Neuronal stem cell (in vitro differentiated cells): Measurements from ENCODE around the gene YBX3.
"Not testable (repeated sequence)": the region's sequence is repeated elsewhere in the genome, so short reads cannot be mapped to it uniquely, and the experiment has no call there.

Experiments used
- DNase-seq: peaks from one replicate; pipeline ENCODE4 v3.0.0-alpha.2; 2013; ENCODE audit warnings: low spot score
- H2AFZ ChIP-seq: one replicate; pipeline ENCODE4 v1.6.1; 2013; ENCODE audit warnings: mild to moderate bottlenecking, low read length, inconsistent platforms
- H2AK5ac ChIP-seq: 2 replicates; pipeline ENCODE4 v1.6.1; 2013; ENCODE audit warnings: low read depth, mild to moderate bottlenecking, inconsistent platforms, low read length, moderate library complexity, mixed read lengths
- H2BK120ac ChIP-seq: 2 replicates; pipeline ENCODE4 v1.6.1; 2013; ENCODE audit warnings: low read depth, mild to moderate bottlenecking, inconsistent platforms, low read length, moderate library complexity, mixed read lengths
- H2BK12ac ChIP-seq: one replicate; pipeline ENCODE4 v1.6.1; 2013; ENCODE audit warnings: low read length, inconsistent platforms
- H2BK15ac ChIP-seq: 2 replicates; pipeline ENCODE4 v1.6.1; 2013; ENCODE audit warnings: mild to moderate bottlenecking, low read length, inconsistent platforms, mixed read lengths
- H2BK5ac ChIP-seq: one replicate; pipeline ENCODE4 v1.6.1; 2013; ENCODE audit warnings: inconsistent platforms, mild to moderate bottlenecking, low read length, moderate library complexity
- H3K14ac ChIP-seq: one replicate; pipeline ENCODE4 v1.6.1; 2013; ENCODE audit warnings: low read length, inconsistent platforms
- H3K18ac ChIP-seq: 2 replicates; pipeline ENCODE4 v1.6.1; 2013; ENCODE audit warnings: low read length, inconsistent platforms
- H3K23ac ChIP-seq: 2 replicates; pipeline ENCODE4 v1.6.1; 2013; ENCODE audit warnings: low read depth, mild to moderate bottlenecking, mixed read lengths, low read length, inconsistent platforms; ENCODE audit not compliant: poor library complexity
- H3K27ac ChIP-seq: replicated peaks from 3 replicates; pipeline ENCODE4 v1.5.1; 2013; ENCODE audit warnings: low read length, inconsistent platforms
- H3K27me3 ChIP-seq, 3 experiments: 2 replicates each; pipeline ENCODE4 v1.6.1; 2013; ENCODE audit warnings: low read length in 3 of 3, mild to moderate bottlenecking in 2 of 3, inconsistent platforms in 1 of 3, low read depth in 1 of 3, mixed read lengths in 1 of 3, moderate library complexity in 1 of 3; ENCODE audit not compliant: control insufficient read depth in 3 of 3, insufficient read depth in 3 of 3
- H3K36me3 ChIP-seq, 2 donors: replicated peaks in 1 of 2; 2 replicates each; pipeline ENCODE4 v1.6.1; 2013; ENCODE audit warnings: low read length in 2 of 2; ENCODE audit not compliant: control insufficient read depth in 2 of 2, insufficient read depth in 2 of 2
- H3K4ac ChIP-seq: 2 replicates; pipeline ENCODE4 v1.6.1; 2013; ENCODE audit warnings: inconsistent platforms, mild to moderate bottlenecking, low read length, moderate library complexity
- H3K4me1 ChIP-seq, 2 donors: 1 replicate in 1 of 2; 2 replicates in 1 of 2; pipeline ENCODE4 v1.6.1; 2013; ENCODE audit warnings: low read length in 2 of 2, low read depth in 1 of 2; ENCODE audit not compliant: control insufficient read depth in 2 of 2, insufficient read depth in 1 of 2
- H3K4me2 ChIP-seq: one replicate; pipeline ENCODE4 v1.6.1; 2013; ENCODE audit warnings: mild to moderate bottlenecking, low read length, inconsistent platforms; ENCODE audit not compliant: insufficient read depth, poor library complexity, severe bottlenecking
- H3K4me3 ChIP-seq, 2 donors: 2 replicates each; pipeline ENCODE4 v1.5.1; 2013; ENCODE audit warnings: low read length in 2 of 2, mild to moderate bottlenecking in 2 of 2, inconsistent platforms in 1 of 2, moderate library complexity in 1 of 2
- H3K79me1 ChIP-seq: one replicate; pipeline ENCODE4 v1.6.1; 2013; ENCODE audit warnings: low read depth, mild to moderate bottlenecking, inconsistent platforms, low read length, moderate library complexity
- H3K9ac ChIP-seq: one replicate; pipeline ENCODE4 v1.6.1; 2013; ENCODE audit warnings: mild to moderate bottlenecking, low read depth, low read length, inconsistent platforms; ENCODE audit not compliant: poor library complexity
- H3K9me3 ChIP-seq, 2 donors: replicated peaks in 1 of 2; 2 replicates each; pipeline versions ENCODE3 to v1.6.1; 2013; ENCODE audit warnings: low read length in 2 of 2, mild to moderate bottlenecking in 2 of 2, inconsistent platforms in 1 of 2, low read depth in 1 of 2, mixed read lengths in 1 of 2, moderate library complexity in 1 of 2; ENCODE audit not compliant: control insufficient read depth in 2 of 2, insufficient read depth in 1 of 2
- H4K8ac ChIP-seq: one replicate; pipeline ENCODE4 v1.6.1; 2013; ENCODE audit warnings: low read depth, mild to moderate bottlenecking, inconsistent platforms, low read length, moderate library complexity
- H4K91ac ChIP-seq: one replicate; pipeline ENCODE4 v1.6.1; 2013; ENCODE audit warnings: low read length, low read depth, mild to moderate bottlenecking, inconsistent platforms; ENCODE audit not compliant: poor library complexity
- WGBS, 2 donors: extraction: QIAGEN DNeasy Blood & Tissue Kit; methylation state at CpG; one replicate each; pipeline ENCODE4 v1.1.7; 2013; ENCODE audit warnings: missing lambda C conversion rate in 2 of 2, mixed read lengths in 1 of 2; ENCODE audit not compliant: insufficient read length in 2 of 2, insufficient replicate concordance in 1 of 2; ENCODE audit errors: extremely low coverage in 2 of 2; 5-methylcytosine and 5-hydroxymethylcytosine counted together

YBX3 gene

GRCh38 chr12:10743420-10743819 lies 20.3 kb upstream of the YBX3 start:
- H2BK12ac ChIP-seq, H3K9me3 ChIP-seq, H4K8ac ChIP-seq, H3K14ac ChIP-seq, H3K18ac ChIP-seq, H3K79me1 ChIP-seq, H2BK5ac ChIP-seq, H3K27ac ChIP-seq, H2AFZ ChIP-seq, H4K91ac ChIP-seq, H3K4ac ChIP-seq, H3K4me3 ChIP-seq, H2AK5ac ChIP-seq, H2BK120ac ChIP-seq, H3K4me2 ChIP-seq, H3K23ac ChIP-seq, H3K9ac ChIP-seq, H3K36me3 ChIP-seq, H3K27me3 ChIP-seq, H2BK15ac ChIP-seq, H3K4me1 ChIP-seq, DNase-seq: not testable (repeated sequence)
- WGBS, 2 donors: no CpG with 5 or more reads among the region's 6 CpGs

- Histone ChIP-seq H3K4me1 (no peaks in the 10 kb centered on the region), H2AFZ (no peak overlapping the region), H3K18ac (no peak overlapping the region), H3K36me3 (no peaks in the 10 kb centered on the region), H2BK120ac (no peak overlapping the region), H3K4me2 (no peak overlapping the region), H3K79me1 (no peaks in the 10 kb centered on the region), H3K27ac (no peak overlapping the region), H3K4ac (no peak overlapping the region), H2BK12ac (no peak overlapping the region), H3K4me3 (no peak overlapping the region), H2BK5ac (no peak overlapping the region), H4K8ac (no peak overlapping the region), H4K91ac (no peak overlapping the region), H2BK15ac (no peak overlapping the region), H3K27me3 (peaks cover 0 to 4% (median 0%) of the 10 kb centered on the region in 3 experiments), H3K14ac (no peak overlapping the region), H3K23ac (no peak overlapping the region), H2AK5ac (no peak overlapping the region), H3K9me3 (no peaks in the 10 kb centered on the region), H3K9ac (no peak overlapping the region)
- DNase-seq: no peak
These were observed 18.7 kb upstream of the YBX3 start for GRCh38 chr12:10741845-10742244.

GRCh38 chr12:10740182-10740581 lies 17.1 kb upstream of the YBX3 start:
- no peak for DNase-seq
- Histone ChIP-seq H4K8ac (no peak overlapping the region), H2BK120ac (no peak overlapping the region), H3K4me3 (no peak overlapping the region), H2AFZ (no peak overlapping the region), H3K23ac (no peak overlapping the region), H3K36me3 (no peaks in the 10 kb centered on the region), H3K27me3 (peaks cover 0 to 8% (median 0%) of the 10 kb centered on the region in 3 experiments), H3K18ac (no peak overlapping the region), H3K4me1 (no peaks in the 10 kb centered on the region), H3K14ac (no peak overlapping the region), H2BK5ac (no peak overlapping the region), H3K4ac (no peak overlapping the region), H3K79me1 (no peaks in the 10 kb centered on the region), H3K9ac (no peak overlapping the region), H3K27ac (no peak overlapping the region), H2BK12ac (no peak overlapping the region), H2BK15ac (no peak overlapping the region), H4K91ac (no peak overlapping the region), H2AK5ac (no peak overlapping the region), H3K4me2 (no peak overlapping the region), H3K9me3 (no peaks in the 10 kb centered on the region)
- no CpG with 5 or more reads among the region's 1 CpG for WGBS, 2 donors

GRCh38 chr12:10739157-10740118 lies 16.3 kb upstream of the YBX3 start:
- WGBS, 2 donors: no CpG with 5 or more reads among the region's 8 CpGs
- no peak overlapping the region for H3K23ac ChIP-seq
- H3K4ac ChIP-seq: no peak overlapping the region
- no peak overlapping the region for H3K14ac ChIP-seq
- no peak overlapping the region for H2BK12ac ChIP-seq
- H4K8ac ChIP-seq: no peak overlapping the region
- H4K91ac ChIP-seq: no peak overlapping the region
- DNase-seq: no peak
- no peaks in the 10 kb centered on the region for H3K9me3 ChIP-seq
- no peak overlapping the region for H3K9ac ChIP-seq
- H2AK5ac ChIP-seq: no peak overlapping the region
- H3K18ac ChIP-seq: no peak overlapping the region
- no peaks in the 10 kb centered on the region for H3K4me1 ChIP-seq
- no peak overlapping the region for H3K27ac ChIP-seq
- H2BK15ac ChIP-seq: no peak overlapping the region
- H2AFZ ChIP-seq: no peak overlapping the region
- no peak overlapping the region for H3K4me2 ChIP-seq
- no peak overlapping the region for H3K4me3 ChIP-seq
- peaks cover 0 to 14% (median 0%) of the 10 kb centered on the region in 3 experiments for H3K27me3 ChIP-seq
- no peaks in the 10 kb centered on the region for H3K79me1 ChIP-seq
- no peak overlapping the region for H2BK120ac ChIP-seq
- no peak overlapping the region for H2BK5ac ChIP-seq
- no peaks in the 10 kb centered on the region for H3K36me3 ChIP-seq
